GM21619 (cell line): Measurements from ENCODE around the gene DDX39A.
"Not testable (repeated sequence)": the region's sequence is repeated elsewhere in the genome, so short reads cannot be mapped to it uniquely, and the experiment has no call there.

Experiments
- ATAC-seq: cut with Tn5 transposase; IDR thresholded peaks from one replicate; pipeline ENCODE4 v1.9.1; 2021; ENCODE audit not compliant: unreplicated experiment

Gene DDX39A

DNA sequence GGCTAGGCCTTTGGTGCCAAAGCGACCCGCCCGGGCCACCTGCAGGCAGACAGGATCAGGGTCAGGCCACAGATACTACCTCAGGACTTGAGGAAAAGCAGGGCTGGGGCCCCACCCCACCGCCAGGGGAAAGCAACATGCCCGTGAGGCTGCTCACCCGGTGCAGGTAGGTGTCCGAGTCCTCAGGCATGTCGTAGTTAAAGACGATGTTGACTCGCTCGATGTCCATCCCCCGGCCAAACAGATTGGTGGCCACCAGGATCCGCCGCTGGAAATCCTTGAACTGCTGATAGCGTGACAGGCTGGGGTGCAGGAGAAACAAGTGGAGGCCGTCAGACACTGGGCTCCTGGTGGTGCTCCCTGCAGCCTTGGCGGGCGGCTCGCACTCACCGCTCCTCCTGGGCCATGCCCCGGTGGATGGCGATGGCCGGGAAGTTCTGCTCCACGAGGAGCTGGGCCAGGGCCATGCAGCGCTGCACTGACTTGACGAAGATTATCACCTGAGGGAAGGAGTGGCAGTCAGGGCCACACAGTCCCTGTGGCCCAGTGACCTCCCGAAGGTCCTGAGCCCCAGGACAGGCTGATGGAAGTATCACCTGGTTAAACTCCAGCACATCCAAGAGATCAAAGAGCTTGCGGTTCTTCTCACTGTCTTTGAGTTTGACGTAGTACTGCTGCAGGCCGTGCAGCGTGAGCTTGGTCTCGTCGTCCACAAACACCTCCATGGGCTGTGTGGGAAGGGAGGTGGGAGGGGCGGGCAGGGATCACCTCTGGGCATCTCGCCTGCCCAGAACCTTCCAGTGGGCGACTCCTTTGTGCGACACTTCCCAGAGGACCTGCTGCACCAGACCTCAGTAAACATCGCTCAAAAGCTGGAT lies 9.8 kb downstream of the DDX39A start:
- no peak for ATAC-seq

DNA sequence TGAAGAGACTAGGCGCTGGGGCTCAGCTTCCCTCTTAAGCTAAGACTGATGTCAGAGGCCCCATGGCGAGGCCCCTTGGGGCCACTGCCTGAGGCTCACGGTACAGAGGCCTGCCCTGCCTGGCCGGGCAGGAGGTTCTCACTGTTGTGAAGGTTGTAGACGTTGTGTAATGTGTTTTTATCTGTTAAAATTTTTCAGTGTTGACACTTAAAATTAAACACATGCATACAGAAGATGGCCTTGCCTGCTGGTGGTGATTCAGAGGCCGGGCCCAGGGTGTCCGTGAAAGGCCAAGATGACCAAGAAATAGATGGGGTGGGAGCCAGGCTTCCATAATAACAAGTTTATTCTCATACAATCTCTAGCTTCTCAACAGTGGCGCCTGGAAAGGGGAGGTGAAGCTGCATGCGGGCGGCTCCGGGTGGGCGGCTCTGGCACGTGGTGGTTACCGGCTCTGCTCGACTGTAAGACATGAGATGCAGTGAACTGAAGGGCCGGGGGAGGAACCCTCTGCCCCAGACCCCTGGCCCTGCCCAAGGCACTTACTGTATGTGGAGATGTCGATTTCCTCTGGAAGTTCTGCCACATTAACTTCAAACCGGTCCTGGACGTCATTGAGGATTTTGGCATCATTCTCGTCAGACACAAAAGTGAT lies 10.5 kb downstream of the DDX39A start:
- ATAC-seq = no peak

- no peak for ATAC-seq
These were observed 11.3 kb downstream of the DDX39A start for GRCh38 chr19:14407605-14408484.

DNA sequence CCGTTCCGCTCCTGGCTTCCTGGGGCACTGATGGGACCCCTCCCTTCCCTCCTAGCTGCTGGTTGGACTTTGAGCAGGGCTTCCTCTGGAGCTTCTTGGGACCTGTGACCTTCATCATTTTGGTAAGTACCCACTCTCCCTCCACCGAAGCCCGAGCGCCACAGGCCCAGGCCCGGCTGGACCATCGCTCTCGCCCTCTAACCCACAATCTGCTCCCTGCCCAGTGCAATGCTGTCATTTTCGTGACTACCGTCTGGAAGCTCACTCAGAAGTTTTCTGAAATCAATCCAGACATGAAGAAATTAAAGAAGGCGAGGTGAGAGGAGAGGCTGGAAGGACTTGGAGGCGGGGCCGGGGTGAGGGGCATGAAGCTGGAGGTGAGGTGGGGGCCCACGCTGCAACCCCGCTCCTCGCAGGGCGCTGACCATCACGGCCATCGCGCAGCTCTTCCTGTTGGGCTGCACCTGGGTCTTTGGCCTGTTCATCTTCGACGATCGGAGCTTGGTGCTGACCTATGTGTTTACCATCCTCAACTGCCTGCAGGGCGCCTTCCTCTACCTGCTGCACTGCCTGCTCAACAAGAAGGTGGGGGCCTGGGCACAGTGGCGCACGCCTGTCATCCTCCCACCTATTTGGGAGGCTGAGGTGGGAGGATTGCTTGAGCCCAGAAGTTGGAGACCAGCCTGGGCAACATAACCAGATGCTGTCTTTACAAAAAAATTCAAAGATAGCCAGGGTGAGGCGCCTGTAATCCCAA lies 12.3 kb downstream of the DDX39A start:
- no peak for ATAC-seq

DNA sequence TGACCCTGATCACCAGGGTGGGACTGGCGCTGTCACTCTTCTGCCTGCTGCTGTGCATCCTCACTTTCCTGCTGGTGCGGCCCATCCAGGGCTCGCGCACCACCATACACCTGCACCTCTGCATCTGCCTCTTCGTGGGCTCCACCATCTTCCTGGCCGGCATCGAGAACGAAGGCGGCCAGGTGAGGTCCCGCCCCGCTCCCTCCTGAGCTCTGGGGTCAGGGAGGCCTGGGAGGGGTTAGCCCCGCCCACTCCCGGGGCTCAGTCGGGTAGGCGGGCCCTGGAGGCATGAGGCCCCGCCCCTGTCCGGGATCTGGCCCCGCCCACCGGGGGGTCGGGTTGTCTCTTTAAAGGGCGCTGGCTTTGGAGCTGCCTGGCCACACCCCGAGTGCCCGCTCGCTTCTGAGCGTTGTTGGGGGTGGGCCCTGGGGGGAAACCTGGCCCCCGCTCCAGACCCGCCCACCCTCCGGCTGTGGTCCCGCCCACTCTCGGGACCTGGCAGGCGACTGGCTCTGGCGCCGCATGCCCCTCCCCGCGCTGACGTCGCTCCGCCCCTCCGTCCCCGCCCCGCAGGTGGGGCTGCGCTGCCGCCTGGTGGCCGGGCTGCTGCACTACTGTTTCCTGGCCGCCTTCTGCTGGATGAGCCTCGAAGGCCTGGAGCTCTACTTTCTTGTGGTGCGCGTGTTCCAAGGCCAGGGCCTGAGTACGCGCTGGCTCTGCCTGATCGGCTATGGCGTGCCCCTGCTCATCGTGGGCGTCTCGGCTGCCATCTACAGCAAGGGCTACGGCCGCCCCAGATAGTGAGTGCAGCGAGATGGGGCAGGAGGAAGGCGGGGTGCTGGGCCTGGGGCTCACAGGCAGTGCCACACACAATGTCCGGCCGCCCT lies 13.1 kb downstream of the DDX39A start:
- no peak for ATAC-seq

DNA sequence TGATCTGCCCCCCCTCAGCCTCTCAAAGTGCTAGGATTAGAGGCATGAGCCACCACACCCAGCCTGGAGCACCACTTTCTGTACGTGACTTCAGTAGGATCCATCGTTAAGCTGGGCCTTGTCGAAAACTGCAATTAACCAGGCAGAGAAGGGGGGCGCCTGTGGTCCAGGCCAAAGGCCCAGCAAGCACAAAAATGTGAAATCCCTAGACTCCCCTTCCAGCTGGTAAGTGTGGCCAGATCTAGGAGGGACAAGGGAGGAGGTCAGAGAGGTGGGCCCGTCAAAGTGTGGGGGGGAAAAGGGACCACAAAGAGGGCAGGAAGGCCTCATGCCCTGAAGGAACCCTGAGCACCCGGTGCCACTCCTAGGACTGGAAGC lies 13.8 kb downstream of the DDX39A start:
- ATAC-seq = no peak

GRCh38 chr19:14404312-14404711 lies 14.8 kb downstream of the DDX39A start:
- no peak for ATAC-seq

GRCh38 chr19:14403145-14403930 lies 15.8 kb downstream of the DDX39A start:
- ATAC-seq = not testable (repeated sequence)

GRCh38 chr19:14402332-14403144 lies 16.6 kb downstream of the DDX39A start:
- ATAC-seq = no peak

GRCh38 chr19:14401468-14402195 lies 17.5 kb downstream of the DDX39A start:
- ATAC-seq = no peak

GRCh38 chr19:14400951-14401431 lies 18.1 kb downstream of the DDX39A start:
- ATAC-seq = no peak

DNA sequence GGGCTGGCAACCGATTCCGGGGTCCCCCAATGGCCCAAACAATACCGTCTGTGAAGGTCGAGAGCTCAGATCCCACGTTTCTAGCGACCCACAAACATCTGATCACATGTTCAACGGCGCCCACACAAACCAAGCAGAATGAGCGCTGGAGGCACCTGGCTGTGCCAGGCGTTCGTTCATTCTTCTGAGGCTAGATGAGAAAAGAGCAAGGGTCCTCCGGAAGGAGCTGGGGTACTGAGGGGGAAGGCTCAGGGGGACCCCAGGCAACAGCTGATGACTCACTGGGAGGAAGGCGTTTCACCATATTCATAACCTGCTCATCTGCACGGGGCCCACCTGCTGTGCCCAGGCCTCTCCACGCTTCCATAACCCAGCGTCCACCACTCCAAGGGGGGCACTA lies 22.0 kb downstream of the DDX39A start:
- not testable (repeated sequence) for ATAC-seq

- ATAC-seq = not testable (repeated sequence)
These were observed 22.4 kb downstream of the DDX39A start for GRCh38 chr19:14396730-14397129.

DNA sequence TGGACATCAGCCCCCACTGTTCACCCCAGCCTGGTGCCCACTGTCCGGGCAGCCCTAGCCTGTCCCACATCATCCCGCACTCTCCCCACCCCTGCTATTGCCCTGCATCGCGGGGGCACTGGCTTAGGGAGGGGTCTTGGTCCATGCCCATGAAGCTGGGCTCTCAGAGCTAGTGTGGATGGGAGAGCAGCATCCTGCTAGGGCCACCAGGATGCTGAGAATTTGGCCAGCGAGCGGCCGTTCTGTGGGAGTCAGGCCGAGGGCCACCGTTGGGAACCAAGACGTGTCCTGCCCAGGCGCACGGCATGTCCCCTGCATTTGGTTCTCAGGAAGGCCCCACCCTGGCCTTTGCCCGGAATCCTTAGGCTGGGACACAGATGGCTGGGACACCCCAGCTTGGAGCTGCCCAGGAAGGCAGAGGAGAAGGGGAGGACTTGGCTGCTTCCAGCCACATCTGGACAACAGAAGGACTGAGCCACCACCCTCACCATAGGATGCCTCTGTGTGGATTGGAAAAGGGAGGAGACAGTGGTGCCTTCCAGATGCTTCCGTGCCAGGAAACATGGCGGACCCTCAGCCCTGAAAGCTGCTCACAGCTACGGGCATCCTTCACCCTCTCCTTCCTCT lies 23.3 kb downstream of the DDX39A start:
- ATAC-seq = no peak

- ATAC-seq = no peak
These were observed 23.9 kb downstream of the DDX39A start for GRCh38 chr19:14395262-14395661.

GRCh38 chr19:14394167-14394566 lies 25.0 kb downstream of the DDX39A start:
- no peak for ATAC-seq

DNA sequence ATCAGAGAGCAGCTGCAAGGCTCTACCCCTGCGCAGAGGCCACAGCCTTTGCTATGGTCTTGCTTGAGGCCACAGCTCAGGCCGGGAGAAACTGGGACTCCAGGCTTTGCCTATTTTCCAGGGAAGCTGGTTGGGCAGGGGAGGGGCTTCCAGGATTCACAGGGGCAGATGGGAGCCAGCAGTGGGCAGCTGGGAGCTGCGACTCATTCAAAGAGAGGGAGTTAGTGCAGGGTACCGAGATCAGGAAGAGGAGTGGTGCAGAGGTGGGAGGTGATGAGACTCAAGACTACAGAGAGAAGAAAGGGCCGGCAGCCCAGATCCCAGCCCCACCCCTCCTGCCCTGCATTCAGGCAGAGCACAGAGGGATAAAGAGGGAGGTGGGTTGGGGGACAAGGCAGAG lies 25.8 kb downstream of the DDX39A start:
- ATAC-seq = no peak
